ENCODE data around the gene ENAH.
"Not testable (repeated sequence)": the region's sequence is repeated elsewhere in the genome, so short reads cannot be mapped to it uniquely, and the experiment has no call there.

ENAH gene

DNA sequence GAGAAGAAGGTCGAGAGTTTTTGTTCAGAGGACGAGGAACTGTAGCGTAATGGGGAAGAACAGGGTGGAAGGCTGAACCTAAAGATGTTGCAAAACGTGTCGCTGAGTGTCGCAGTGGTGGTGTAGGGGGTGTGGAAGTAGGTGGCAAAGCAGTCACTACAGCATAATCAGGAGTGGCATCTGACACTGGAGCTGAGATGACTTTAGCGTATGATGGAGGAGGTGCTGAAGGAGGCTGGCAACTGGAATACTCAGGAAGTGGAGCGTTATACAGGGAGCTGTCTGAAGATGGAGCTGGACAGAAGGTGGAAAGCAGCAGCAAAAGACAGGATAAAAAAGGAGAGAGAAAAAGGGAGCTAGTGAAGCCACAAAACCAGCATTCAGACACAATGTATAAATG lies 135.2 kb downstream of the ENAH start:
- Mint-ChIP-seq H3K9me3 (no peaks in the 10 kb centered on the region), H3K36me3 (ENCODE audit: insufficient read depth) (no peaks in the 10 kb centered on the region), H3K4me3 (no peak overlapping the region), H3K27ac (ENCODE audit: low read depth) (no peak overlapping the region), H3K4me1 (no peaks in the 10 kb centered on the region), H3K27me3 (peaks cover 37% of the 10 kb centered on the region)
- DNase-seq (ENCODE audit: low spot score in 2 of 2) (no peak), ATAC-seq (replicated peaks; ENCODE audit: extremely low read depth, poor library complexity, severe bottlenecking) (no peak)

DNA sequence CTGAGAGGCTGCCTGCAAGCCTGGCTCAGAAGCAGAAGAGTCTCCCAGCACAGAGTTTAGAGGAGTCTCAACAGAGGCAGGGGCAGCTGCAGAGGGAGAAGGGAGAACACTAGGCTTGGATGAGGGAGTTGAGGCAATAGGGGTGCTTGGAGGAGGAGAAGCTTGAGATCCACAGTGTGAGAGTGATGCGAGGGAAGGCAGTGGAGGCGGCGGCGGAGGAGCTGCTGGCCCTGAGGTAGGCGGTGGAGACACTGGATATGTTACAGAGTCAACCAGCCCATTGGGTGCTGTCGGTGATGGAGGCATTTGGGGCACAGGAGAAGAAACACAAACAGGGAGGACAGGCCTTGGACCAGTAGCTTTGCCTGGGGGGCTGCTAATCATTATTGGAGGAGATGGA lies 135.7 kb downstream of the ENAH start:
- Mint-ChIP-seq H3K4me1 (no peaks in the 10 kb centered on the region), H3K4me3 (no peak overlapping the region), H3K9me3 (no peaks in the 10 kb centered on the region), H3K36me3 (ENCODE audit: insufficient read depth) (no peaks in the 10 kb centered on the region), H3K27ac (ENCODE audit: low read depth) (no peak overlapping the region), H3K27me3 (peaks cover 37% of the 10 kb centered on the region)
- DNase-seq (ENCODE audit: low spot score in 2 of 2) (no peak), ATAC-seq (replicated peaks; ENCODE audit: extremely low read depth, poor library complexity, severe bottlenecking) (no peak)

DNA sequence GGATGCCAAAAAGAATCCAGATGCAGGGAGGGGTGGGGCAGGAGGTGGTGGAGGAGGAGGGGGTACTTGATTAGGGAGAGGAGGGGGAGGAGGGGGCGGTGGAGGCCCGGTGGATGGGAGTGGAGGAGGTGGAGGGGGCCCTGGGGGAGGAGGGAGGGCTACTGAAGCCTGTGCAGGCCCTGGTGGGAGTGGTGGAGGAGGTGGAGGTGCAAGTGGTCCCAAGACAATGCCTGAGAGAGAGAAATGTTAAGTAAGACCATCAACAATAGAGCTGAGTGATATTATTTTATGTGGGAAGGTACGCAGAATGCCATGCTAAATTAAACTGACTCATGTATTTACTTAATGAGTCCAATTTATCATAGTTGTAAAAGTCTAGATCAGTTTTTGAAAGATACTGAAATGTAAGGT lies 138.2 kb downstream of the ENAH start:
- H3K27me3 Mint-ChIP-seq, result peaks cover 43% of the 10 kb centered on the region
- H3K4me1 Mint-ChIP-seq, result no peaks in the 10 kb centered on the region
- H3K4me3 Mint-ChIP-seq, result no peak overlapping the region
- H3K27ac Mint-ChIP-seq (ENCODE audit: low read depth), result peak overlapping the region; percentile 32
- no peaks in the 10 kb centered on the region for H3K9me3 Mint-ChIP-seq
- no peak for DNase-seq (ENCODE audit: low spot score in 2 of 2)
- ATAC-seq (replicated peaks; ENCODE audit: extremely low read depth, poor library complexity, severe bottlenecking), result no peak
- no peaks in the 10 kb centered on the region for H3K36me3 Mint-ChIP-seq (ENCODE audit: insufficient read depth)

GRCh38 chr1:225513576-225513975 lies 139.3 kb downstream of the ENAH start:
- not testable (repeated sequence) for H3K27ac Mint-ChIP-seq (ENCODE audit: low read depth)

DNA sequence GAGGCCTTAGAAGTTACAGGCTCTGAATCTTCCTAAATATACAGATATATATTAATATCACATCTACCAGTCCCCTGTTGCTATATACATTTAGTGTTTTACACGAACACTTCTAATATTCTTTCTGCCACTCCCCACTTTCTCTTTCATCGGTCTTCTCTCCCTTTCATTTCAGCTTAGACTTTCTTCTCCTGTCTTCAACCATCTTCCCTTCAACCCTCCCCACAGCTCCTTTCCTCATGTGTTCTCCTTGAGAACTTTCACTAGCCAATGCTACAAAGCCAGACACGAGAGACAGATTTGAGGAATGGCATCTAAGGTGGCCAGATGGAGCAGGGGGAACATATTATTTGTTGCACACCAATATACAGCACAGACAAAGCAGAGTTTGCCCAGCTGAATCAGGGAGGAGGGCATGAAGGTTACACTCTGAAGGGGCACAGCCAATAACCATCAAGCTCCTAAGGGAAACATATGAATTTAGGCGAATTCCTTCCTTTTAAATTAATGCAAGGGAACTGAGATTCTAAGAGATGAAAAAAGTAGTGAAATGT lies 141.0 kb downstream of the ENAH start:
- H3K27ac Mint-ChIP-seq (ENCODE audit: low read depth), result no peak overlapping the region
- no peak for DNase-seq (ENCODE audit: low spot score in 2 of 2)
- H3K4me1 Mint-ChIP-seq, result no peaks in the 10 kb centered on the region
- no peaks in the 10 kb centered on the region for H3K9me3 Mint-ChIP-seq
- H3K27me3 Mint-ChIP-seq, result peaks cover 35% of the 10 kb centered on the region
- no peaks in the 10 kb centered on the region for H3K36me3 Mint-ChIP-seq (ENCODE audit: insufficient read depth)
- no peak for ATAC-seq (replicated peaks; ENCODE audit: extremely low read depth, poor library complexity, severe bottlenecking)
- H3K4me3 Mint-ChIP-seq, result no peak overlapping the region

More at GRCh38 chr1:225513576-225513975, 139.3 kb downstream of the ENAH start:
- not testable (repeated sequence) for ATAC-seq (replicated peaks; ENCODE audit: extremely low read depth, poor library complexity, severe bottlenecking); H3K9me3 Mint-ChIP-seq; H3K4me3 Mint-ChIP-seq; H3K4me1 Mint-ChIP-seq; H3K36me3 Mint-ChIP-seq (ENCODE audit: insufficient read depth); DNase-seq (ENCODE audit: low spot score in 2 of 2)
- peaks cover 39% of the 10 kb centered on the region for H3K27me3 Mint-ChIP-seq

DNA sequence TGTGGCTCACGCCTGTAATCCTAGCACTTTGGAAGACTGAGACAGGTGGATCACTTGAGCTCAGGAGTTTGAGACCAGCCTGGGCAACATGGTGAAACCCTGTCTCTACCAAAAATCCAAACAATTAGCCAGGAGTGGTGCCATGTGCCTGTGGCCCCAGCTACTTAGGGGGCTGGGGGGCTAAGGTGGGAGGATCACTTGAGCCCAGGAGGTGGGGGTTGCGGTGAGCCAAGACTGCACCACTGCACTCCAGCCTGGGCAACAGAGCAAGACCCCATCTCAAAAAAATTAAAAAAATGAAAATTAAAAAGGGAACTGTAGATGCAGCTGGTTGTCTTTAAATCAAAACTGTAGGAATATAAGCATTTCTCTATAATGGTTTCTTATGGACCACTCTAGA lies 142.2 kb downstream of the ENAH start:
- H3K4me1 Mint-ChIP-seq; H3K4me3 Mint-ChIP-seq; H3K9me3 Mint-ChIP-seq; ATAC-seq (replicated peaks; ENCODE audit: extremely low read depth, poor library complexity, severe bottlenecking); H3K36me3 Mint-ChIP-seq (ENCODE audit: insufficient read depth); DNase-seq (ENCODE audit: low spot score in 2 of 2); H3K27ac Mint-ChIP-seq (ENCODE audit: low read depth): not testable (repeated sequence)
- peaks cover 23% of the 10 kb centered on the region for H3K27me3 Mint-ChIP-seq

- DNase-seq (ENCODE audit: low spot score in 2 of 2) (no peak), ATAC-seq (replicated peaks; ENCODE audit: extremely low read depth, poor library complexity, severe bottlenecking) (no peak)
- Mint-ChIP-seq H3K36me3 (ENCODE audit: insufficient read depth) (no peaks in the 10 kb centered on the region), H3K4me3 (no peak overlapping the region), H3K9me3 (no peaks in the 10 kb centered on the region), H3K27me3 (peaks cover 14% of the 10 kb centered on the region), H3K27ac (ENCODE audit: low read depth) (no peak overlapping the region), H3K4me1 (no peaks in the 10 kb centered on the region)
Observed at GRCh38 chr1:225509770-225510169, 143.2 kb downstream of the ENAH start.

- H3K27me3 Mint-ChIP-seq, result peaks cover 14% of the 10 kb centered on the region
- ATAC-seq (replicated peaks; ENCODE audit: extremely low read depth, poor library complexity, severe bottlenecking), result no peak
- no peaks in the 10 kb centered on the region for H3K9me3 Mint-ChIP-seq
- H3K4me1 Mint-ChIP-seq, result no peaks in the 10 kb centered on the region
- no peak overlapping the region for H3K27ac Mint-ChIP-seq (ENCODE audit: low read depth)
- no peak overlapping the region for H3K4me3 Mint-ChIP-seq
- DNase-seq (ENCODE audit: low spot score in 2 of 2), result no peak
- no peaks in the 10 kb centered on the region for H3K36me3 Mint-ChIP-seq (ENCODE audit: insufficient read depth)
Observed at GRCh38 chr1:225509376-225509707, 143.6 kb downstream of the ENAH start.

- ATAC-seq (replicated peaks; ENCODE audit: extremely low read depth, poor library complexity, severe bottlenecking) (no peak), DNase-seq (ENCODE audit: low spot score in 2 of 2) (no peak)
- H3K4me1 Mint-ChIP-seq, result no peaks in the 10 kb centered on the region
- H3K9me3 Mint-ChIP-seq, result no peaks in the 10 kb centered on the region
- H3K27me3 Mint-ChIP-seq, result peaks cover 14% of the 10 kb centered on the region
- no peaks in the 10 kb centered on the region for H3K36me3 Mint-ChIP-seq (ENCODE audit: insufficient read depth)
- no peak overlapping the region for H3K27ac Mint-ChIP-seq (ENCODE audit: low read depth)
- no peak overlapping the region for H3K4me3 Mint-ChIP-seq
Observed at GRCh38 chr1:225508538-225509375, 144.2 kb downstream of the ENAH start.

DNA sequence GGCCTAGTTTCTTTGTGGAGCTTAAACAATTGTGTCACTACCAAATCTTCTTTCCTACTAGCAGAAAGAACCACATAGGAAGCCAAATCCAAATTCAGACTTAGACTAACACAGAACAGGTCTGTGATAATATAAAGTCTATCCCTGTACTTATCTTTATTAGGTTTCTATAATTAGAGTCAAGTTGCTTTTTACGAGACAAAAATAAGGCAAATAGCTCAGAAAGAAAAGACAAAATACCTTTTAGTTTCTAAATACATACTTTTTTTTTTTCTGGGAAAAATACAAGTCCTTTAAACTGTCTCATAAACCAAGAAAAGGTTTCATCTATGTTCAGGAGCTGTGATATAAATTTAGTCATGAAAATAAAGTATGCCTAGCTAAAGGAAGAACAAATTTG lies 146.2 kb downstream of the ENAH start:
- H3K4me3 Mint-ChIP-seq, result no peak overlapping the region
- ATAC-seq (replicated peaks; ENCODE audit: extremely low read depth, poor library complexity, severe bottlenecking) (no peak), DNase-seq (ENCODE audit: low spot score in 2 of 2) (no peak)
- no peaks in the 10 kb centered on the region for H3K4me1 Mint-ChIP-seq
- no peaks in the 10 kb centered on the region for H3K9me3 Mint-ChIP-seq
- H3K27ac Mint-ChIP-seq (ENCODE audit: low read depth), result no peak overlapping the region
- H3K36me3 Mint-ChIP-seq (ENCODE audit: insufficient read depth), result no peaks in the 10 kb centered on the region
- peaks cover 12% of the 10 kb centered on the region for H3K27me3 Mint-ChIP-seq

DNA sequence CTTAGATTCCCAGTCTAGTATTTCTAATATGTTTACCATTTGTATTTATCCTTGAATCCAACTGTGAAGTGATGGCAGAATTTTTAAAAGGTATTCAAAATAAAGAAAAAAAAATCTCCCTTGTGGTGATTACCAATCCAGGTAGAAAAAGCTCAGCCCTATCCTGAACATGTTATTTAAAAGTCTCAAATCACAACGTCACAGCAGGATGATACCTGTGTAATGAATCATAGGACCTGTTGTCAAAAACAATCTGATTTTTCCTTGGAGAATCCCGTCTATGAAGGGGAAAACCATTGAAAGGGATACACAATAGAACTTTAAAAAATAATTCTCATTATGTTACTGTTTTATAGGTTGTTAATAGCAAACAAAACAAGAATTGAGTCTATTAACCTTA lies 148.1 kb downstream of the ENAH start:
- no peaks in the 10 kb centered on the region for H3K4me1 Mint-ChIP-seq
- H3K36me3 Mint-ChIP-seq (ENCODE audit: insufficient read depth), result no peaks in the 10 kb centered on the region
- H3K4me3 Mint-ChIP-seq, result no peak overlapping the region
- no peaks in the 10 kb centered on the region for H3K9me3 Mint-ChIP-seq
- H3K27me3 Mint-ChIP-seq, result peaks cover 19% of the 10 kb centered on the region
- ATAC-seq (replicated peaks; ENCODE audit: extremely low read depth, poor library complexity, severe bottlenecking) (no peak), DNase-seq (ENCODE audit: low spot score in 2 of 2) (no peak)
- no peak overlapping the region for H3K27ac Mint-ChIP-seq (ENCODE audit: low read depth)

GRCh38 chr1:225500624-225501192 lies 152.2 kb downstream of the ENAH start:
- DNase-seq (ENCODE audit: low spot score in 2 of 2) (no peak), ATAC-seq (replicated peaks; ENCODE audit: extremely low read depth, poor library complexity, severe bottlenecking) (no peak)
- H3K27me3 Mint-ChIP-seq, result peaks cover 44% of the 10 kb centered on the region
- H3K4me1 Mint-ChIP-seq, result no peaks in the 10 kb centered on the region
- H3K9me3 Mint-ChIP-seq, result no peaks in the 10 kb centered on the region
- no peak overlapping the region for H3K27ac Mint-ChIP-seq (ENCODE audit: low read depth)
- no peak overlapping the region for H3K4me3 Mint-ChIP-seq
- no peaks in the 10 kb centered on the region for H3K36me3 Mint-ChIP-seq (ENCODE audit: insufficient read depth)

- no peak for DNase-seq (ENCODE audit: low spot score in 2 of 2)
- H3K27me3 Mint-ChIP-seq, result peaks cover 58% of the 10 kb centered on the region
- H3K4me3 Mint-ChIP-seq, result no peak overlapping the region
- H3K9me3 Mint-ChIP-seq, result no peaks in the 10 kb centered on the region
- no peak for ATAC-seq (replicated peaks; ENCODE audit: extremely low read depth, poor library complexity, severe bottlenecking)
- H3K27ac Mint-ChIP-seq (ENCODE audit: low read depth), result no peak overlapping the region
- no peaks in the 10 kb centered on the region for H3K36me3 Mint-ChIP-seq (ENCODE audit: insufficient read depth)
- no peaks in the 10 kb centered on the region for H3K4me1 Mint-ChIP-seq
Observed at GRCh38 chr1:225498549-225499136, 154.3 kb downstream of the ENAH start.
